AG10803 (cell line): ENCODE results near the gene RHOJ.

Experiments
- DNase-seq: peaks from one replicate; pipeline ENCODE4 v3.0.0; 2010; ENCODE audit warnings: low read depth
- H3K4me3 ChIP-seq: 2 replicates; pipeline ENCODE4 v1.5.1; 2011; ENCODE audit warnings: mild to moderate bottlenecking, low read length, control low read depth
- TF ChIP-seq, protein P1 (sequence below): conservative IDR thresholded peaks from 2 replicates; pipeline ENCODE4 v1.5.1; 2011; ENCODE audit warnings: mild to moderate bottlenecking, low read length, control low read depth, inconsistent platforms

RHOJ gene

DNA sequence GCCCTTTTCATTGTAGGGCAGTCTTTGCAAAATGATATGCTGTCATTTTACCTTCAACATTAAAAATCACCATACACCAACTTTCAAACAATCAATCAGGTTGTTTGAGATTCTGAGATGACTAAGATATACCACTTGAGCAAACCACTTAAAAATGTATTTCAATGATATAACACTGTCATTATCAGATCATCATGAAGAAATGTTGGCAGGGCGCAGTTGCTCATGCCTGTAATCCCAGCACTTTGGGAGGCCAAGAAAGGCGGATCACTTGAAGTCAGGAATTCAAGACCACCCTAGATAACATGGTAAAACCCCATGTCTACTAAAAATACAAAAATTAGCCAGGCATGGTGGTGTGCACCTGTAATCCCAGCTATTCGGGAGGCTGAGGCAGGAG is 13.0 kb upstream of the RHOJ start:
- no peak overlapping the region for H3K4me3 ChIP-seq
- DNase-seq = no peak
- TF ChIP-seq, protein P1, sequence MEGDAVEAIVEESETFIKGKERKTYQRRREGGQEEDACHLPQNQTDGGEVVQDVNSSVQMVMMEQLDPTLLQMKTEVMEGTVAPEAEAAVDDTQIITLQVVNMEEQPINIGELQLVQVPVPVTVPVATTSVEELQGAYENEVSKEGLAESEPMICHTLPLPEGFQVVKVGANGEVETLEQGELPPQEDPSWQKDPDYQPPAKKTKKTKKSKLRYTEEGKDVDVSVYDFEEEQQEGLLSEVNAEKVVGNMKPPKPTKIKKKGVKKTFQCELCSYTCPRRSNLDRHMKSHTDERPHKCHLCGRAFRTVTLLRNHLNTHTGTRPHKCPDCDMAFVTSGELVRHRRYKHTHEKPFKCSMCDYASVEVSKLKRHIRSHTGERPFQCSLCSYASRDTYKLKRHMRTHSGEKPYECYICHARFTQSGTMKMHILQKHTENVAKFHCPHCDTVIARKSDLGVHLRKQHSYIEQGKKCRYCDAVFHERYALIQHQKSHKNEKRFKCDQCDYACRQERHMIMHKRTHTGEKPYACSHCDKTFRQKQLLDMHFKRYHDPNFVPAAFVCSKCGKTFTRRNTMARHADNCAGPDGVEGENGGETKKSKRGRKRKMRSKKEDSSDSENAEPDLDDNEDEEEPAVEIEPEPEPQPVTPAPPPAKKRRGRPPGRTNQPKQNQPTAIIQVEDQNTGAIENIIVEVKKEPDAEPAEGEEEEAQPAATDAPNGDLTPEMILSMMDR = no peak

DNA sequence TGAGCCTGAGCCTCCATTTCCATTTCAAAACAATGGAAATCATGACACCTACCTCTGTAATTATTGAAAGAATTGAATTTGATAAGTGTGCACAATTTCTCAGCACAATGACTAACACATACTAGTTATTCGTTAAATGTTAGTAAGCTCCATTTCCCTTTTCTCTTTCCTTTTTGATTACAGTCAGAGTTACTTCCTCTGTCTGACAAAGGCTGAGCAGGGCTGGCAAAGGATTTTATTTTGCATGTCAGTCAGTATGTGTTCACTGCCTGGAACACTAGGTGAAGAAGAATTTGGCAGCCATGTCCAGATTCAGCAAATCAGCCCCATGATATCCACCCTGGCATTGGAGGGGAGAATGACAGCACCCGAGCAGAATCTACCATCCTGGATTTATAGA is 12.2 kb upstream of the RHOJ start:
- DNase-seq = no peak
- H3K4me3 ChIP-seq = no peak overlapping the region
- TF ChIP-seq, protein P1 = no peak

DNA sequence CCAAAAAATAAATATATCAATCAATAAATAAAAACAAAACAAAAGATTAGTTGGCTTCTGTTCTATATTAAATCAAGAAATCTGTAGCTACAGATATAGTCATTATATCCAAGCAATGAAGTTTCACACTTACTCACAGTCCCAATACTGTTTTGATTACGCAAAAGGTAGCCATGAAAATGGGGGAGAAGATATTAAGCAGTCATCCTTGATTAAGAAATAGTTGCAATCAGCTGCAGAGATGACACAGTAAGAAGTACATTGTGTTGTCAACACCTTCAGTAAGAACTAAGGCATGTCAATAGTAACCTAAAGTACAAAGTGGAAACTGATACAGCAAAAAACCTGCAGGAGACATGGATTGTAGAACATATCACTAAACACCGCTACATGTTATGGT is 11.0 kb upstream of the RHOJ start:
- no peak for DNase-seq
- TF ChIP-seq, protein P1 = no peak
- no peak overlapping the region for H3K4me3 ChIP-seq

DNA sequence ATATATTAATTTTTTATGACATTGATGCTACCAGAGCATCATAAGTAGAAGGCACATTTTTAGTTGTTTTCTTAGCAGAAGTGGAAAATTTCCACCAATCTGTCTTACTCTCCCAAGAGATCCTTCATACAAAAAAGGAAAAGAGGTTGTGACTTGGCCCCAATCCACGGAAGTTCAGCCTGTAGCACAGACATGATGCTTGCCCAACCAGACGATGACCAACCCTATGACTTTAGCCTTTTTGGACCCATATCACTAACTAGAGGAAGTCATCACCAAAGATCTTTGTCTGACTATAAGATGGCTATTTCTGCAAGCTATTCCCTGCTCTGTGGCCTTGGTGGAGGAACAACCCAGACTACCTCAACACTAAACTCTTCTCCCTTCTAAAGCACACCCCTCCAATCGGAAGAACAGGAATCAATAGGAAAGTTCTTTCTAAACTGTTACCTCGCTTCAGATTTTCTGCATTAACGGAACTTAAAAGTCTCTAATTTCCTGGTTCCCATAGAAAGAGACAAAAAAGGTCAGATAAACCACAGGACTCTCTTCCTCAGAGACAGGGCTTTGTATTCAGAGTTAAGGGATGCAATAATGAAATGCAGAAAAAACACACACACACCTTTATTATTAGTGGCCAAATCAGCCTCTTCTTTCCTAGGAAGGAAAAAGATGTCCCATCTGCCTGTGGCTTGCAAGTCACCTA is 4.1 kb upstream of the RHOJ start:
- no peak for DNase-seq
- TF ChIP-seq, protein P1 = no peak
- H3K4me3 ChIP-seq = no peak overlapping the region

DNA sequence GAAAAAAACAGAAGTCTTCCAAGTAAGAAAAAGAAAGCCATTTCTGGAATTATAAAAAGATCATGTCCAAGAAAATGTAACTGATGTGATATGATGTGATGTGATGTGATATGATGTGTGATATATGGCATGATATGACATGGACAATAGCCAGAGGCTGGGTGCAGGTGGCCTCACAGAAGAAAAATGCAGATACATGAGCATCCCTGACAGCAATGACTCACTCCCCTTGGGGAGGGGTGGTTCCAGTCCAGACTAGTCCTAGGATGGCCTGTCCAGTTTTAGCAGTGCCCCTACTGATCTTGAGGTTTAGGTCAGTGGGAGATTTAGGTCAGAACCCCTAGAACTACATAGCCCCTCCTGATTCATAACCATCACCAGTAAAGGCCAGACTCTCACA is 3.5 kb upstream of the RHOJ start:
- no peak for DNase-seq
- TF ChIP-seq, protein P1 = no peak
- no peak overlapping the region for H3K4me3 ChIP-seq

DNA sequence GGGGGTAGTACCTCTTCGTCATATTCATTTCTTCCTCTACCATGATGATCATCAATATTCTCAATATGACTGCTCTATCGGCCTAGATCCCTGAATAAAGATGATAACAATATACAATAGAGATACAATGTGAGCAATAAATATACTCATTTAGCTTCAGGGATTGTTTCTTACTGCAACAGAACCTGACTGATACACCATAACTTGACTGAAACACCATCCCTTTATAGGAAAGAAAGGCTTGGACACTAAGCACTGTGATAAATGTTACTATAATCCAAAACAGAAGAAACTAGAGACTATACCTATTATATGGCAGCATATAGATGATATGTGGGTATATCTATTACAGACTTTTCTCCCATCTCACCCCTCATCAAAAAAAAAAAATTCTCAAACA is 1.2 kb upstream of the RHOJ start:
- TF ChIP-seq, protein P1 = no peak
- no peak for DNase-seq
- no peak overlapping the region for H3K4me3 ChIP-seq

DNA sequence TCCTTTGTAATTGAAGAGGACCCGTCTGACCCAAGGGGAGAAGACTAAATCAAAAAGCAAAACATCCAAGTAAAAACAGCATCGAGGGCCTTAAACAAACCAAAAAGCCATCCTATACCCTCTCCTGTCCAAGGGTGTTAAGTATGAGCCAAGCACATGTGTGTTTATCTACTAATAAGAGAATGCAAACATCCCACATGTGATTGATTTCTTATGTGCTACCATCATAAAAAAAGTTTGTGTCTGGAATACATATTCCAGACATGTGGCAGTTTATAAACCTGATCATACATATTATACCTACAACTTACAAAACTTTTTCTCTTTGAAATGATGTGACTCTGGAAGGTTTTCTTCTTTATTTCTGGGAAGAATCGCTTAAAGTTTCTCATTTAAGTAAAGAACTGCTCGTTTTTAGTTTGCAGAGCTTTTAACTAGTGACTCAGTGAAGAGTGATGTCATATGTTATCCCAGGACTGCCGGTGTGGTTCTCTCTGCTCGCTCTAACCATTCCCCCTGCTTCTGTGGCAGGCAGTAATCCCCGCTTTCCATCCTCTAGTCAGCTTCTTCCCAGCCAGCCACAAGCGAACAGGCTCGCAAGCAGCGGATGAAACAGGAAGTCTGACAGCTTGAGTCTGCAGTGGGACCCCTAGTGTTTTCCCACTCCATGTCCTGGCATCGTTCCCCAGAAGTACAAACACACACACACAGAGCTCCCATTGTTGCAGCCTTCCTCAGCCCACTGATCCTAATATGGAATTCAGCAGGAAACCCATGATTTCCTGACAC is 431 bp upstream of the RHOJ start:
- H3K4me3 ChIP-seq = peak overlapping the region; percentile 53
- TF ChIP-seq, protein P1 = peak; percentile 38; the same call in 1 of the 2 replicates
- DNase-seq = peak; percentile 92
